Activated CD8-positive, alpha-beta T cell treated with anti-CD3 and anti-CD28 coated beads, Interleukin-2, amount 10 ng/mL, durations not matched to agents 7 days and 5 days (primary cell): ENCODE data around the gene NSD2. TPM values are rescaled to one million over a fixed set of nuclear protein-coding genes. Genes with fewer than 3 reads are reported as not detected.

ENCODE experiments used
- ATAC-seq: fragments of 150-1000 bp; cut with Tn5 transposase; one replicate; pipeline ENCODE4 v1.10.0; 2021; ENCODE audit warnings: moderate library complexity
- CTCF ChIA-PET: fragments of 350-600 bp; sonication (Branson Sonifier 250); formaldehyde crosslinking; loops from one replicate; lab custom pipeline; 2021; ENCODE audit warnings: antibody characterized with exemption; lab: Charles Lee
- POLR2A ChIA-PET: fragments of 350-600 bp; sonication (Branson Sonifier 250); formaldehyde crosslinking; loops from one replicate; lab custom pipeline; 2021; ENCODE audit warnings: antibody characterized with exemption; lab: Charles Lee
- DNase-seq: peaks from one replicate; pipeline ENCODE4 v3.0.0-alpha.2; 2020
- H3K27ac Mint-ChIP-seq: one replicate; pipeline ENCODE4 v1.8.0; 2021; ENCODE audit warnings: mild to moderate bottlenecking, mixed read lengths
- H3K27me3 Mint-ChIP-seq: one replicate; pipeline ENCODE4 v1.8.0; 2021; ENCODE audit warnings: low read depth, mixed read lengths
- H3K36me3 Mint-ChIP-seq: one replicate; pipeline ENCODE4 v1.8.0; 2021; ENCODE audit warnings: low read depth, mixed read lengths
- H3K4me1 Mint-ChIP-seq: one replicate; pipeline ENCODE4 v1.8.0; 2021; ENCODE audit warnings: low read depth, mixed read lengths
- H3K4me3 Mint-ChIP-seq: one replicate; pipeline ENCODE4 v1.8.0; 2021; ENCODE audit warnings: mild to moderate bottlenecking, mixed read lengths
- H3K9me3 Mint-ChIP-seq: one replicate; pipeline ENCODE4 v1.8.0; 2022; ENCODE audit warnings: mixed read lengths; ENCODE audit not compliant: insufficient read depth
- total RNA-seq, 2 experiments: library from RNA; stranded (reverse); gene quantifications; one replicate each; pipeline ENCODE4 v1.2.3, GENCODE V29; 2021

NSD2 gene
- total RNA-seq, 2 experiments from 2014 or later: 287 to 290 TPM

DNA sequence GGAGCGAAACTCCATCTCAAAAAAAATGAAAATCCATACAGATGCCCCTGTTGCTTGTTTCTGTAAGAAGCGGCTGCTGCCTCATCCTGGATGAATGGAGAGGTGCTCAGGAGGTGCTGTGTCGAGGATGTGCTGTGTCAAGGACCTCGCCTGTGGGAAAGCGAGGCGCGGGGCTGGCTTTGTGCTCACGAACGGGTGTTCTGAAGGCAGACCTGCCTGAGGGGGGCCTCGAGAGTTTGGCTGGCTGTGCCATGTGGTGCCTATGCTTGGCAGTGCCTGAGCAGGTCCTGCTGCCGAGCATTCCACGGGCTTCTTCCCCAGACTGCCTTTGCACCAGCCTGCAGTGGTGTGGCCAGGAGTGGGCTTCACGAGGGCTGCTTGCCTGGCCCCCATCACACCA is 61.5 kb downstream of the NSD2 start:
- POLR2A ChIA-PET: no interaction called here
- Mint-ChIP-seq H3K27ac (no peak overlapping the region), H3K27me3 (no peaks in the 10 kb centered on the region), H3K9me3 (no peaks in the 10 kb centered on the region), H3K4me1 (peaks cover 3% of the 10 kb centered on the region), H3K36me3 (peaks cover 53% of the 10 kb centered on the region), H3K4me3 (no peak overlapping the region)
- ATAC-seq: no peak
- CTCF ChIA-PET: no interaction called here
- no peak for DNase-seq

DNA sequence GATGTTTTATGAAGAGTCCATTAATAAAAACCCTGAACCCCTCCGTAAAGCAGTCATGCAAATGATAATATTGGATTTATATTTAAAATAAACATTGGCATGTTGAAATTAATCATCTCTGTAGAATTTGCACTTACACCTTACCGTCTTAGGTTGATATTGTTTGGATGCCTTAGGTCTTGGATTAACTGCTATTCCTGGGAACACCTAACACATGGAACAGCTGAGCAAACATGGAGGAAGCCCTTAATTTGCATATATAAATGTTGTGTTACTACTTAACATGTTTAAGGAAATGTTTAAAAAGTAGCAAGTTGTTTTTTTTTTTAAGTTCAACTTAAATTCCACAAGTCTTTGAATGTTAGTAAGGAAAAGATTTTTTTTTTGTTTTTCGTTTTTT is 62.5 kb downstream of the NSD2 start:
- no peak overlapping the region for H3K27ac Mint-ChIP-seq
- H3K9me3 Mint-ChIP-seq: no peaks in the 10 kb centered on the region
- H3K4me1 Mint-ChIP-seq: peaks cover 6% of the 10 kb centered on the region
- CTCF ChIA-PET: no interaction called here
- H3K27me3 Mint-ChIP-seq: no peaks in the 10 kb centered on the region
- peaks cover 52% of the 10 kb centered on the region for H3K36me3 Mint-ChIP-seq
- ATAC-seq (no peak), DNase-seq (no peak)
- H3K4me3 Mint-ChIP-seq: no peak overlapping the region
- POLR2A ChIA-PET: interaction anchor here (0.7 kb wide), 1 partner anchor 100 kb away, joined by 4 read pairs; no protein-coding TSS in a partner anchor

DNA sequence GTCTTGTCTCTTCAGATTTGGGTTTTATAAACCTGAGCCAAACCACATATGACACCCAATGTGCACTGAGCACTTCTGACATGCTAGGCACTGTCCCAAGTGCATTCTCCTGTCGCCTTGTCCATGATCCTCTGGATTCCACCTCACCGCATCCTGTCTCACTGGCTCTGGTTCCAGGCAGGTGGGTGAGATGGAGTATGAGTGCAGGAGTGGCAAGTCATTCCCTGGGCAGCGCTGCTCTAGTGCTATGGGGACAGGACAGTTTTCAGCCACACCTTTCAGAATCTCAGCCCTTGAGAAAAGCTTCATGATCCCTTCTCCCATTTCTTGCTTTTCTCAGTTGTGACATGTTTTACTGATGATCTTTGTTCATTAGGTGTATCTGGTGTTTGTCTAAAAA is 66.4 kb downstream of the NSD2 start:
- no peaks in the 10 kb centered on the region for H3K9me3 Mint-ChIP-seq
- no peak overlapping the region for H3K4me3 Mint-ChIP-seq
- POLR2A ChIA-PET: interaction anchor here (0.8 kb wide), 1 partner anchor 12 kb away, joined by 3 read pairs; no protein-coding TSS in a partner anchor
- no peaks in the 10 kb centered on the region for H3K27me3 Mint-ChIP-seq
- peaks cover 49% of the 10 kb centered on the region for H3K36me3 Mint-ChIP-seq
- no peak overlapping the region for H3K27ac Mint-ChIP-seq
- ATAC-seq: no peak
- H3K4me1 Mint-ChIP-seq: peaks cover 4% of the 10 kb centered on the region
- CTCF ChIA-PET: interaction anchor here (1.5 to 1.7 kb wide), 2 partner anchors 24 to 38 kb away, joined by 4 to 5 read pairs; no protein-coding TSS in a partner anchor
- no peak for DNase-seq

DNA sequence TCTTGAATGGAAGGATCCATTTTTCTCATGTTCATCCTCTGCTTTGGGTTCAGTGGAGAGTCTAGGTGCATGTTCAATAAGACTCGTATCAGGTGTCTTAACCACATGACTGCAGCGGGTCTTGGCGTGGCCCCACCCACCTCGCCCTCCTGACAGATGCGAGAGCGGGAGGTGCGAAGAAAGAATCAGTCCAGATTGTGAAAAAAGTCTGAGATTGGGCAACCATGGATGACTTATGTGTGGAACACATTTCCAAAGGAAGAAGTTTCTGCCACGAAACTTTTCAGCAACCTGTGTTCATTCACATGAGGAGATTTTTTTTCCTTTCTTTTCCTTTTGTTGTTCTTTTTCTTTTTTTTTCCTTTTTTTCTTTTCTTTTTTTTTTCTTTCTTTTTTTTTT is 66.8 kb downstream of the NSD2 start:
- peaks cover 52% of the 10 kb centered on the region for H3K36me3 Mint-ChIP-seq
- ATAC-seq (no peak), DNase-seq (no peak)
- H3K4me3 Mint-ChIP-seq: no peak overlapping the region
- H3K9me3 Mint-ChIP-seq: no peaks in the 10 kb centered on the region
- POLR2A ChIA-PET: no interaction called here
- H3K27me3 Mint-ChIP-seq: no peaks in the 10 kb centered on the region
- H3K27ac Mint-ChIP-seq: no peak overlapping the region
- H3K4me1 Mint-ChIP-seq: peaks cover 4% of the 10 kb centered on the region
- CTCF ChIA-PET: interaction anchor here (1.5 to 1.7 kb wide), 2 partner anchors 24 to 39 kb away, joined by 4 to 5 read pairs; no protein-coding TSS in a partner anchor

DNA sequence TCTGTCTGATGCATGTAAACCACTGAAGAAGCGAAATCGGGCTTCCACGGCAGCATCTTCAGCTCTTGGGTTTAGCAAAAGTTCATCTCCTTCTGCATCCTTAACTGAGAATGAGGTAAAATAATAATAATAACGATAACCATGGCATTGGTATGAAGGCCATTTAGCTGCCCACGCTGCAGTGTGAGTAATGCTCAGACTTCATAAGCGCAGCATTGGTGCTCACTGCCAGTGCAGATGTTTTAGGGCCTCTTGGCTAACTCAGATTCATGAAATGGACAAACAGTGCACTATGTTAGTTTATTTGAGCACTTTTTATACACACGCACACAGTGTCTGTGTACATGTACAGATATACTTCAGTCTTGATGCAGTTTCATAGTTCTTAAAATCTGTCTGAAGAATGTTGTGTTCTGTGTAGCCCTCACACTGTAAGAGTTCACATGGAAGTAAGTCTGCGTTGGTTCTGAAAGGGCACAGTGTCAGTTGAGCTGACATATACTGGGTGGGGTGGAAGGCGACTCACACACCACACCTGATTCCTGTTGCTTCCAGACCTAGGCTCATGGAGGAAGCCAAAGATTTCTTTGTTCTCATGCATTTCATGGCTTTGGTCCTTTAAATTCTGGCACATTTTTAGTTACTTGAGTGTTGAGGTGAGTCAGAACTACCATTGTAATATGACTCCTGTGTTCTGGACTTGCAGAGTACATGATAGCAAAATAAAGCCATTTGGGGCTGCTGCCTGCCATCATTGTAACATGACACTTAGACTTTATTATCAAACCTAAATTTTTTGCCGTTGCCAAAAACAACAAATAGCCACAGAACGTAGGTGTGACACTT is 68.7 kb downstream of the NSD2 start:
- ChIA-PET CTCF (no interaction called here), POLR2A (no interaction called here)
- Mint-ChIP-seq H3K9me3 (no peaks in the 10 kb centered on the region), H3K27me3 (no peaks in the 10 kb centered on the region), H3K4me1 (peaks cover 4% of the 10 kb centered on the region), H3K36me3 (peaks cover 60% of the 10 kb centered on the region), H3K27ac (no peak overlapping the region), H3K4me3 (no peak overlapping the region)
- ATAC-seq (no peak), DNase-seq (no peak)

DNA sequence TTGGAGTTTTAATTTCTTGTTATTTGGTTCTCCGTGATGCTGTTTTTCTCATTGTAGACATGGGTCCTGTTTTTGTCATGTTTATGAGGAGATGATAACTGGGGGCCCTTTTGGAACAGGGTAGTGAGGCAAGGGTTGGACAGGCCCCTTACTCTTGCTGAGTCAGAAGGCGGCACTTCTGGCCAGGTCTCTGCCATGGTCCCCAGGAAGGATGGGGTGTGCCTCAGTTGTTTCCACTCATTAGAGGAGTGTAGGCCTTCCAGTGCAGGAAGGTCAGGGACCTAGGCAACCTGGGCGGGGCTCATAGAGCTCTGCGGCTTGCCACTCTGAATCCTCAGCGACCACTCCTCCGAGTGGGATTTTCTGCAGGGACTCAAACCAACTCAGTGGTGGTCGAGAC is 69.4 kb downstream of the NSD2 start:
- Mint-ChIP-seq H3K36me3 (peaks cover 62% of the 10 kb centered on the region), H3K9me3 (no peaks in the 10 kb centered on the region), H3K4me1 (peaks cover 4% of the 10 kb centered on the region), H3K27me3 (no peaks in the 10 kb centered on the region), H3K4me3 (no peak overlapping the region), H3K27ac (peak overlapping the region; percentile 34)
- DNase-seq (no peak), ATAC-seq (no peak)
- POLR2A ChIA-PET: no interaction called here
- CTCF ChIA-PET: no interaction called here

DNA sequence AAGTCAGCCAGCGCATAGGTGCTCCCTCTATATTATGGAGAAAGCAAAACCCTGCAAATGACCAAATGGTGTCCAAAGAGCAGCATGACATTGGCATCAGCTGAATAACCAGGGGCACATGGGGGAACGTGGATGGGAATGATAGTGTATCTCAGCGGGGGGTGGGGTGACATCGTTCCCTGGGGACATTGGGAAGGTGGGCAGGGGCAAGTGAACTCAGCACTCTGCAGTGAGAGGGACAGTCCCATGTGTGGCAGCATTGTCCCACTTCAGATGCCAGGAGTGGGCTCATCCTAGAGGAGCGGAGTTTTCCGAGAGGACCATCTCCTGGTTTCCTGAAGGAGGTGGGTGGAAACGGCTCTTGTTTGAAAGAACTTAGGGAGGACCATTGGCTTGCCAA is 72.7 kb downstream of the NSD2 start:
- Mint-ChIP-seq H3K27ac (no peak overlapping the region), H3K4me1 (peaks cover 5% of the 10 kb centered on the region), H3K9me3 (no peaks in the 10 kb centered on the region), H3K36me3 (peaks cover 67% of the 10 kb centered on the region), H3K27me3 (no peaks in the 10 kb centered on the region), H3K4me3 (no peak overlapping the region)
- CTCF ChIA-PET: no interaction called here
- ATAC-seq: no peak
- DNase-seq: no peak
- POLR2A ChIA-PET: no interaction called here

DNA sequence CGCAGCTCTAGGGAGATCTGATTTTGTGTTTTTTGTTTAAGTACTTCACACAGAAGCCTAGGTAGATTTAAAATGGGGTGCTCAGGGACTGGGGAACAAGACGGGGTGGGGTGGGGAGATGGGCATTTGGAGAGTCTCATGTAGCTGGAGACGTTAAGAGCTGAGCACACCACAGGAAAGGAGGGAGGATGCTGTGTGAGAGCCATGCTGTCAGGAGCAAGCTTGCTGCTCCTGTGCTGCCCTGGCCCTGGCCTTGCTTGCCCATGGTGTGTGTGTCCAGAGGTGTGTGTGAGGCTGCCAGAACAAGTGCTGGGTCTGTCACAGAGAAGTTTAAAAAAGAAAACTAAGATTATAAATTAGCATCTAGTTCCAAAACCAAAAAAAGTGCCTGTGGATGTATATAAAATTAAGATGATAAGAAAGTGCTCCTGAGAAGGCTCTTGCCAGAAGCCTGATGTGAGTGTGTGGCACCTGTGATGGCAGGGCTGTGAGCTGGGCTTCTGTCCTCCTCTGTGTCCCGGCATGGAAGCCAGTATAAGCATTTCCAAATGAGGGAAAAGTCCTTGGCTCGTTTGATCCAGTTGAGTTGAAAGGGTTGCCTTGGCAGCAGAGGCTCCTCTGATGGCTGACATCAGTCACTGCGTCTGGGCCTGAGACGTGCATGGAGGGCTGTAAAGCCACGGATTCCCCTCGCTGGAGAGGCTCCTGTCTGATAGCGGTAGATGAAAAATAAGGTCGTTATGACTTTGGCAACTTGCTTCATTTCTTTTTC is 74.1 kb downstream of the NSD2 start:
- ChIA-PET CTCF (interaction anchor here (1.0 kb wide), 1 partner anchor 35 kb away, joined by 3 read pairs; no protein-coding TSS in a partner anchor), POLR2A (no interaction called here)
- ATAC-seq: no peak
- Mint-ChIP-seq H3K27ac (peak overlapping the region; percentile 46), H3K27me3 (no peaks in the 10 kb centered on the region), H3K4me3 (no peak overlapping the region), H3K4me1 (peaks cover 8% of the 10 kb centered on the region), H3K9me3 (no peaks in the 10 kb centered on the region), H3K36me3 (peaks cover 65% of the 10 kb centered on the region)
- no peak for DNase-seq

DNA sequence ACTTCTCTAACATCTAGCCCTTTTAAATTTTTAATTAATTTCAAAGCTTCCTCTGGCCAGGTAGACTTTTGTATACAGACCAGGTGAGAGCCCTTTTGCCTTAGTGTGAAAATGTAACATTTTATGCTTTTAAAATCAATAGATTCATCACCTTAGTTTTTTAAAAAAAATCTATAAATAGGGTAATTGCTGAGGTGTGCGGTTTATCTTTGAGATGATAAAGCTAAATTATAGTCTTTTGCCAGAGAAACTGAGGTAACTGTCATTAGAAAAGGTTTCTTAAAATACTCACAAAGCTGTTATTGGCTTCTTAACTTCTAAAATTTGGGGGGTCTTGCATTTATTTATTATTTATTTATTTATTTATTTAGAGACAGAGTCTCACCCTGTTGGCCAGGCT is 74.7 kb downstream of the NSD2 start:
- ChIA-PET CTCF (no interaction called here), POLR2A (no interaction called here)
- peaks cover 65% of the 10 kb centered on the region for H3K36me3 Mint-ChIP-seq

DNA sequence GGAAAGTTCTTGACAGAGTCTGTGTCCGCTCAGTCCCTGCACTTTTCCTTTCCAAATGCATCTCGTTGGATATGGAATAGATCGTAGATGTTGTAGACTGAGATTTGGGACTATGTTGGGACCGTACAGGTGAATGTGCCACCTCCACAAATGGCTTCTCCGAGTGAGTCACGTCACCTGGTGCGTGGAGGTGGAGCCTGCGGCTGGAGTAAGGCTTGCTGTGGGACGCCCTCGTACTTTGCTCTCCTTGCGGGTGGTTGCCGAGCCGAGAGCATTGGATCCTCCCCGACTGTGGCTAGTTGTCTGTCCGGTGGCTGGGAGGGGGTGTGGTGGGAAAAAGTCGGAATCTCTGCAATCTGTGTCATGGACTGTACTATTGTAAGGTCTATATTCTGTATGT is 77.0 kb downstream of the NSD2 start:
- ChIA-PET CTCF (no interaction called here), POLR2A (no interaction called here)
- Mint-ChIP-seq H3K27me3 (no peaks in the 10 kb centered on the region), H3K9me3 (no peaks in the 10 kb centered on the region), H3K36me3 (peaks cover 66% of the 10 kb centered on the region), H3K4me3 (no peak overlapping the region), H3K4me1 (peaks cover 8% of the 10 kb centered on the region), H3K27ac (no peak overlapping the region)
- no peak for ATAC-seq
- DNase-seq: no peak

More for the DNA sequence above, 74.7 kb downstream of the NSD2 start:
- Mint-ChIP-seq H3K27ac (no peak overlapping the region), H3K27me3 (no peaks in the 10 kb centered on the region), H3K4me3 (no peak overlapping the region), H3K9me3 (no peaks in the 10 kb centered on the region), H3K4me1 (peaks cover 8% of the 10 kb centered on the region)
- no peak for DNase-seq
- no peak for ATAC-seq

DNA sequence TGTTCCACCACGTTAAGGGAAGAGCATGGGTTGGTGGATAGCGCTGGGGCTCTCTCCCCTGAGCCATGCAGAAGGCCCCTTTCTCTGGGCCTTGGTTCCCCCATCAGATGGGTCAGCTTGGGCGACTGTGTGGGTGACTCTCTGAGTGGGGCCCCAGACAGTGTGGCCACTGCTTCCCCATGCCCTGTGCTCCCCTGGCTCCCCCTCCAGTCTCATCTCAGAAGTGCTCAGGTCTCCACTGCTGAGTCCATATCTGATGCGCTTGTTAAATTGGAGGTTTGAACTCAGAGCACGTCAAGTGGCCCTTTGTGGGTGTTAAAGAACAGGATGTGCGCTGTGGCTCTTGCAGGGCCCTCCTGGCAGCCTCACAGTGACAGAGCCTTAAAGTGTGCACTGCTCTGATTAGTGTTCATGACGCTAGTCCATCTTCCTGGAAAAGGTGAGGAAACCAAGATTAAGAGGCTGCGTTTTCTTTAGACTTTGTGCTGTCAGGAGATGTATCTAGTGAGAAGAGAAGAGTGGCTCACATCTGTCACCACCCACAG is 77.8 kb downstream of the NSD2 start:
- ChIA-PET POLR2A (no interaction called here), CTCF (no interaction called here)
- Mint-ChIP-seq H3K4me1 (peaks cover 8% of the 10 kb centered on the region), H3K27me3 (no peaks in the 10 kb centered on the region), H3K27ac (peak overlapping the region; percentile 28), H3K36me3 (peaks cover 64% of the 10 kb centered on the region), H3K4me3 (no peak overlapping the region), H3K9me3 (no peaks in the 10 kb centered on the region)
- ATAC-seq: no peak
- no peak for DNase-seq

DNA sequence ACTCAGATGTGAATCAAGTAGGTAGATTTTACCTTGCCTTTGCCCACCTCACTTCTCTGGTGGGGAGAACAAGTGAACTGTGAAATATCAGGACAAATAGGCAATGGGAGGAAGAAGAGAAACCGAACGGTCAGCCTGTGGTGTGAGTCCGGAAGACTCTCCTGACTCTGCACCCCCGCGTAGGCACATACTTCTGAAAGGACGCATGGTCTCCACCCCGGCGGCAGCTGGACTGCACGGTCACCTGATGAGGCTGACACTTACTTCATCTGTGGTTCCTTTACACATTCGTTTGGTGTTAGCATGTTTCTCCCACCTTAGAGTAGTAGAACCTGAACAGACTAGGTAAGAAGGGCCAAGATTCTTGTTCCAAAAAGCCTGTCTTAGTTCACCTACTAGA is 79.2 kb downstream of the NSD2 start:
- Mint-ChIP-seq H3K4me1 (peaks cover 8% of the 10 kb centered on the region), H3K27ac (no peak overlapping the region), H3K4me3 (no peak overlapping the region), H3K36me3 (peaks cover 65% of the 10 kb centered on the region), H3K27me3 (no peaks in the 10 kb centered on the region), H3K9me3 (no peaks in the 10 kb centered on the region)
- no peak for DNase-seq
- ChIA-PET POLR2A (no interaction called here), CTCF (no interaction called here)
- ATAC-seq: no peak
